GM23338 (cell line): ENCODE data around the gene TNRC18. TPM values are rescaled to one million over a fixed set of nuclear protein-coding genes. Genes with fewer than 3 reads are reported as not detected.

Source experiments
- ATAC-seq: fragments of 200-7000 bp; cut with Tn5 transposase; 3 replicates; pipeline ENCODE4 v1.9.1; 2020
- DNase-seq: peaks from one replicate; pipeline ENCODE4 v3.0.0-alpha.2; 2015; ENCODE audit warnings: low spot score
- H2AFZ ChIP-seq: fragments of 200-600 bp; sonication (generic); 2 replicates; pipeline ENCODE4 v1.8.0; 2016; ENCODE audit warnings: antibody characterized with exemption, mild to moderate bottlenecking, moderate library complexity
- H3F3A ChIP-seq: fragments of 200-600 bp; sonication (generic); replicated peaks from 2 replicates; pipeline ENCODE4 v1.8.0; 2017; ENCODE audit warnings: antibody characterized with exemption, mixed run types, low read depth
- H3K27ac ChIP-seq: fragments of 200-600 bp; sonication (generic); 2 replicates; pipeline ENCODE4 v1.6.1; 2016; ENCODE audit warnings: low read depth
- H3K27me3 ChIP-seq: fragments of 200-600 bp; sonication (generic); 2 replicates; pipeline ENCODE4 v1.8.0; 2016; ENCODE audit warnings: mild to moderate bottlenecking, mixed run types, moderate library complexity; ENCODE audit not compliant: insufficient read depth
- H3K36me3 ChIP-seq: fragments of 200-600 bp; sonication (generic); 2 replicates; pipeline ENCODE4 v1.8.0; 2016; ENCODE audit warnings: mild to moderate bottlenecking; ENCODE audit not compliant: insufficient read depth
- H3K4me1 ChIP-seq: fragments of 200-600 bp; sonication (generic); 2 replicates; pipeline ENCODE4 v1.8.0; 2016; ENCODE audit warnings: mild to moderate bottlenecking, moderate library complexity; ENCODE audit not compliant: insufficient read depth
- H3K4me2 ChIP-seq: fragments of 200-600 bp; sonication (generic); 2 replicates; pipeline ENCODE4 v1.7.1; 2017; ENCODE audit warnings: mixed run types
- H3K4me3 ChIP-seq: fragments of 200-600 bp; sonication (generic); 2 replicates; pipeline ENCODE4 v1.6.1; 2016; ENCODE audit warnings: mixed run types
- H3K79me2 ChIP-seq: fragments of 200-600 bp; sonication (generic); replicated peaks from 2 replicates; pipeline ENCODE4 v1.8.0; 2017; ENCODE audit warnings: mild to moderate bottlenecking; ENCODE audit not compliant: insufficient read depth
- H3K9me2 ChIP-seq: fragments of 200-600 bp; sonication (generic); 2 replicates; pipeline ENCODE4 v1.8.0; 2017; ENCODE audit not compliant: insufficient read depth
- H4K20me1 ChIP-seq: fragments of 200-600 bp; sonication (generic); replicated peaks from 2 replicates; pipeline ENCODE4 v1.8.0; 2017; ENCODE audit warnings: mild to moderate bottlenecking; ENCODE audit not compliant: insufficient read depth
- H3K27ac Mint-ChIP-seq: 2 replicates; pipeline ENCODE4 v1.8.0; 2020; ENCODE audit warnings: inconsistent platforms, mild to moderate bottlenecking, moderate library complexity, mixed read lengths
- H3K27me3 Mint-ChIP-seq: 3 replicates; pipeline ENCODE4 v1.8.0; 2022; ENCODE audit warnings: low read depth, mild to moderate bottlenecking, moderate library complexity, mixed read lengths, inconsistent platforms; ENCODE audit not compliant: insufficient read depth, poor library complexity
- H3K36me3 Mint-ChIP-seq: 3 replicates; pipeline ENCODE4 v1.8.0; 2021; ENCODE audit warnings: low read depth, mild to moderate bottlenecking, inconsistent platforms, moderate library complexity, mixed read lengths
- H3K4me1 Mint-ChIP-seq: 3 replicates; pipeline ENCODE4 v1.8.0; 2020; ENCODE audit warnings: mild to moderate bottlenecking, inconsistent platforms, mixed read lengths
- H3K4me3 Mint-ChIP-seq: 3 replicates; pipeline ENCODE4 v1.8.0; 2021; ENCODE audit warnings: moderate library complexity, mild to moderate bottlenecking, inconsistent platforms, mixed read lengths
- H3K9me3 Mint-ChIP-seq: 3 replicates; pipeline ENCODE4 v1.8.0; 2020; ENCODE audit warnings: moderate library complexity, mild to moderate bottlenecking, inconsistent platforms, mixed read lengths
- CREB1 ChIP-seq: fragments of 250-450 bp; sonication (Bioruptor Pico); IDR thresholded peaks from 2 replicates; pipeline ENCODE4 v1.5.0; 2020; ENCODE audit warnings: low read depth, mild to moderate bottlenecking, moderate library complexity
- ETS1 ChIP-seq: IDR thresholded peaks from 2 replicates; pipeline ENCODE4 v1.6.1; 2016; ENCODE audit warnings: antibody characterized with exemption
- EZH2 ChIP-seq: fragments of 200-600 bp; sonication (generic); IDR thresholded peaks from one replicate; pipeline ENCODE4 v1.8.0; 2017; ENCODE audit warnings: antibody characterized with exemption, mild to moderate bottlenecking, low read depth; ENCODE audit not compliant: unreplicated experiment
- EZH2phosphoT487 ChIP-seq: fragments of 200-600 bp; sonication (generic); IDR thresholded peaks from one replicate; pipeline ENCODE4 v1.8.1; 2018; ENCODE audit warnings: antibody characterized with exemption; ENCODE audit not compliant: unreplicated experiment
- JUNB ChIP-seq: IDR thresholded peaks from one replicate; pipeline ENCODE4 v1.6.1; 2016; ENCODE audit warnings: antibody characterized with exemption; ENCODE audit not compliant: unreplicated experiment
- NANOG ChIP-seq: IDR thresholded peaks from 2 replicates; pipeline ENCODE4 v1.6.1; 2016; ENCODE audit warnings: antibody characterized with exemption, borderline replicate concordance
- POLR2AphosphoS5 ChIP-seq: IDR thresholded peaks from 2 replicates; pipeline ENCODE4 v1.6.1; 2016; ENCODE audit warnings: antibody characterized with exemption, low read depth
- REST ChIP-seq: IDR thresholded peaks from one replicate; pipeline ENCODE4 v1.6.1; 2018; ENCODE audit warnings: antibody characterized with exemption; ENCODE audit not compliant: unreplicated experiment
- STAT1 ChIP-seq: IDR thresholded peaks from one replicate; pipeline ENCODE4 v1.6.1; 2016; ENCODE audit warnings: antibody characterized with exemption; ENCODE audit not compliant: unreplicated experiment
- ZNF114 ChIP-seq: fragments of 250-450 bp; sonication (Bioruptor Pico); IDR thresholded peaks from 2 replicates; pipeline ENCODE4 v1.5.0; 2020; ENCODE audit warnings: mild to moderate bottlenecking, moderate library complexity
- ZNF331 ChIP-seq: fragments of 250-450 bp; sonication (Bioruptor Pico); IDR thresholded peaks from 2 replicates; pipeline ENCODE4 v1.5.0; 2020; ENCODE audit warnings: low read depth, mild to moderate bottlenecking, moderate library complexity
- ZNF462 ChIP-seq: fragments of 250-450 bp; sonication (Bioruptor Pico); IDR thresholded peaks from 2 replicates; pipeline ENCODE4 v1.5.0; 2020; ENCODE audit warnings: mild to moderate bottlenecking, moderate library complexity
- polyA plus RNA-seq: library from polyadenylated mRNA; unstranded; fragments of >200 nt; fragmentation: Nextera tagmentation; extraction: Ambion mirVana; gene quantifications from 2 replicates; pipeline ENCODE4 v1.2.1, GENCODE V29; 2016
- total RNA-seq: library from RNA; depleted of rRNA; stranded (reverse); fragments of >200 nt; shearing (Covaris generic); gene quantifications from 2 replicates; pipeline ENCODE4 v1.2.3, GENCODE V29; 2014
- TF ChIP-seq, protein P1 (sequence below), 2 experiments: fragments of 200-600 bp in 1 of 2; sonication (generic) in 1 of 2; conservative IDR thresholded peaks; 2 replicates each; pipeline versions ENCODE4 v1.5.1 to v1.6.1; 2016 to 2017; ENCODE audit warnings: antibody characterized with exemption in 2 of 2, low read depth in 2 of 2, mild to moderate bottlenecking in 2 of 2, moderate library complexity in 1 of 2

TNRC18 gene
- total and polyA plus RNA-seq, 2 experiments from 2014 or later, result 2.1 to 17.5 TPM

DNA sequence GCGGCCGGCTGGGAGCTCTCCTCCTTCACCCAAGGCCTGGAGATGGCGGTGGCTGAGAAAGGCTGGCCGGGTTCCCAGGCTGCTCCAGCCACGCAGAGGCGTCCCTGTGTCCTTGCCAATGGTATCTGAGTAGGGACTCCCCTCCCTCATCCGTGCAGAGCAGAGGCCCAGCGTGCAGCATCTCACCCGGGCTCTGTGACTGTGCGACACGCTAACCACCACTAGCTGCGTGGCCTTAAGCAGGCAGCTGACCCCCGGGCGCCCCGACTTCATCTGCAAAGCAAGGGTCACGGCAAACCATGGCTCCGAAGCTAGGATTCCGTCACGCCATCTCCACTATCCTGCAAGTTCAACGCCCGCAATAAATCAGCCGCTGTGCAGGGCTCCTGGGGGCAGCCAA is 47.2 kb upstream of the TNRC18 start:
- Mint-ChIP-seq H3K27ac (no peak overlapping the region), H3K9me3 (no peaks in the 10 kb centered on the region; the same call in 2 of the 3 replicates), H3K4me3 (no peak overlapping the region), H3K27me3 (peaks cover 12% of the 10 kb centered on the region), H3K36me3 (no peaks in the 10 kb centered on the region; the same call in 2 of the 3 replicates), H3K4me1 (peaks cover 2% of the 10 kb centered on the region; the same call in 1 of the 3 replicates)
- Histone ChIP-seq H3F3A (no peaks in the 10 kb centered on the region), H3K79me2 (no peaks in the 10 kb centered on the region), H2AFZ (no peak overlapping the region), H3K4me1 (no peaks in the 10 kb centered on the region), H3K27me3 (no peaks in the 10 kb centered on the region), H4K20me1 (no peaks in the 10 kb centered on the region), H3K4me2 (no peak overlapping the region), H3K36me3 (no peaks in the 10 kb centered on the region), H3K27ac (no peak overlapping the region), H3K9me2 (no peaks in the 10 kb centered on the region), H3K4me3 (no peak overlapping the region)
- ATAC-seq (no peak; the same call in 2 of the 3 replicates), DNase-seq (no peak)
- TF ChIP-seq REST (no peak), STAT1 (no peak), ZNF114 (CRISPR knock-in tag) (no peak), ZNF331 (no peak), ETS1 (no peak), EZH2phosphoT487 (no peak), ZNF462 (CRISPR knock-in tag) (no peak), POLR2AphosphoS5 (no peak), NANOG (no peak), EZH2 (no peak), CREB1 (CRISPR knock-in tag) (no peak), JUNB (no peak)
- TF ChIP-seq, protein P1, sequence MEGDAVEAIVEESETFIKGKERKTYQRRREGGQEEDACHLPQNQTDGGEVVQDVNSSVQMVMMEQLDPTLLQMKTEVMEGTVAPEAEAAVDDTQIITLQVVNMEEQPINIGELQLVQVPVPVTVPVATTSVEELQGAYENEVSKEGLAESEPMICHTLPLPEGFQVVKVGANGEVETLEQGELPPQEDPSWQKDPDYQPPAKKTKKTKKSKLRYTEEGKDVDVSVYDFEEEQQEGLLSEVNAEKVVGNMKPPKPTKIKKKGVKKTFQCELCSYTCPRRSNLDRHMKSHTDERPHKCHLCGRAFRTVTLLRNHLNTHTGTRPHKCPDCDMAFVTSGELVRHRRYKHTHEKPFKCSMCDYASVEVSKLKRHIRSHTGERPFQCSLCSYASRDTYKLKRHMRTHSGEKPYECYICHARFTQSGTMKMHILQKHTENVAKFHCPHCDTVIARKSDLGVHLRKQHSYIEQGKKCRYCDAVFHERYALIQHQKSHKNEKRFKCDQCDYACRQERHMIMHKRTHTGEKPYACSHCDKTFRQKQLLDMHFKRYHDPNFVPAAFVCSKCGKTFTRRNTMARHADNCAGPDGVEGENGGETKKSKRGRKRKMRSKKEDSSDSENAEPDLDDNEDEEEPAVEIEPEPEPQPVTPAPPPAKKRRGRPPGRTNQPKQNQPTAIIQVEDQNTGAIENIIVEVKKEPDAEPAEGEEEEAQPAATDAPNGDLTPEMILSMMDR (conservative IDR thresholded peaks at IDR 0.05; ENCODE audit: low read depth in 2 of 2), result no peak
